ENCODE measurements around the gene MT1H. TPM values are rescaled to one million over a fixed set of nuclear protein-coding genes. Genes with fewer than 3 reads are reported as not detected.

The MT1H gene
- polyA plus RNA-seq, 1 donor (not counting 4 experiments of a cell fraction or from before 2014, with no cell fraction given) = 0.79 TPM

DNA sequence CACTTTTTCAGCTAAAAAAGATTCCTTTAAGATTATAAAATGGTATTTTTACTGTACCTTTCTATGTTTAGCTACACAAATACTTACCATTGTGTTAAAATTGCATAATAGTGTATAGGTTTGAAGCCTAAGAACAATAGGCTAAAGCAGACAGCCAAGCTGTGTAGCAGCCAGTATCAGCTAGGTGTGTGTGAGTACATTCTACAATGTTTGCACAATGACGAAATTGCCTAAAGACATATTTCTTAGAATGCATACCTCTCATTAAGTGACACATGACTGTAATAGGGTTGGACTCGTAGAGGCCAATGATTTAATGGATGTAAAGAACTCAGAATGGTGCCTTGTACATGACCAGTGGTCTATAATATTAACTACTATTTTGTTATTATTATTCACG, 19.8 kb upstream of the MT1H start:
- Histone ChIP-seq H2AFZ (ENCODE audit: control insufficient read depth, low read length) (no peak overlapping the region), H4K20me1 (ENCODE audit: control insufficient read depth, extremely low read depth, insufficient read depth, low read length) (no peaks in the 10 kb centered on the region), H3K4me1 (ENCODE audit: control insufficient read depth, extremely low read depth, insufficient read depth, low read length) (peaks cover 14% of the 10 kb centered on the region), H3K27me3 (ENCODE audit: control insufficient read depth, extremely low read depth, insufficient read depth, low read length) (peaks cover 5% of the 10 kb centered on the region), H3K9ac (ENCODE audit: control insufficient read depth, extremely low read depth, insufficient read depth, low read length) (no peak overlapping the region), H3K27ac (ENCODE audit: control insufficient read depth, insufficient read depth, low read length) (no peak overlapping the region), H3K9me3 (ENCODE audit: control insufficient read depth, low read depth, low read length) (no peaks in the 10 kb centered on the region), H3K79me2 (ENCODE audit: control insufficient read depth, insufficient read depth, low read length) (no peaks in the 10 kb centered on the region), H3K36me3 (ENCODE audit: control insufficient read depth in 2 of 2, extremely low read depth in 1 of 2, insufficient read depth in 2 of 2, low read length in 2 of 2) (no peaks in the 10 kb centered on the region), H3K4me3 (ENCODE audit: control insufficient read depth in 2 of 3, extremely low read depth in 1 of 3, insufficient read depth in 2 of 3, low read depth in 1 of 3, low read length in 3 of 3) (no peak overlapping the region), H3K9me1 (ENCODE audit: control insufficient read depth, extremely low read depth, insufficient read depth, low read length) (no peaks in the 10 kb centered on the region), H3K4me2 (ENCODE audit: control insufficient read depth, extremely low read depth, insufficient read depth, low read depth, low read length) (peak overlapping the region; percentile 6)
- DNase-seq (ENCODE audit: low read depth, low spot score) (no peak), FAIRE-seq (peak; percentile 84)
- dilution Hi-C loops (cut with MboI; ENCODE audit: extremely low pct_ligation_motif_present, low sequenced_read_pairs) = no loop called here
- TF ChIP-seq, protein P1, sequence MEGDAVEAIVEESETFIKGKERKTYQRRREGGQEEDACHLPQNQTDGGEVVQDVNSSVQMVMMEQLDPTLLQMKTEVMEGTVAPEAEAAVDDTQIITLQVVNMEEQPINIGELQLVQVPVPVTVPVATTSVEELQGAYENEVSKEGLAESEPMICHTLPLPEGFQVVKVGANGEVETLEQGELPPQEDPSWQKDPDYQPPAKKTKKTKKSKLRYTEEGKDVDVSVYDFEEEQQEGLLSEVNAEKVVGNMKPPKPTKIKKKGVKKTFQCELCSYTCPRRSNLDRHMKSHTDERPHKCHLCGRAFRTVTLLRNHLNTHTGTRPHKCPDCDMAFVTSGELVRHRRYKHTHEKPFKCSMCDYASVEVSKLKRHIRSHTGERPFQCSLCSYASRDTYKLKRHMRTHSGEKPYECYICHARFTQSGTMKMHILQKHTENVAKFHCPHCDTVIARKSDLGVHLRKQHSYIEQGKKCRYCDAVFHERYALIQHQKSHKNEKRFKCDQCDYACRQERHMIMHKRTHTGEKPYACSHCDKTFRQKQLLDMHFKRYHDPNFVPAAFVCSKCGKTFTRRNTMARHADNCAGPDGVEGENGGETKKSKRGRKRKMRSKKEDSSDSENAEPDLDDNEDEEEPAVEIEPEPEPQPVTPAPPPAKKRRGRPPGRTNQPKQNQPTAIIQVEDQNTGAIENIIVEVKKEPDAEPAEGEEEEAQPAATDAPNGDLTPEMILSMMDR (optimal IDR thresholded peaks at IDR 0.05 in 1 of 3, IDR thresholded peaks at IDR 0.05 in 1 of 3, conservative IDR thresholded peaks at IDR 0.05 in 1 of 3; ENCODE audit: extremely low read depth in 1 of 3, insufficient read depth in 2 of 3, low read length in 3 of 3) = no peak

DNA sequence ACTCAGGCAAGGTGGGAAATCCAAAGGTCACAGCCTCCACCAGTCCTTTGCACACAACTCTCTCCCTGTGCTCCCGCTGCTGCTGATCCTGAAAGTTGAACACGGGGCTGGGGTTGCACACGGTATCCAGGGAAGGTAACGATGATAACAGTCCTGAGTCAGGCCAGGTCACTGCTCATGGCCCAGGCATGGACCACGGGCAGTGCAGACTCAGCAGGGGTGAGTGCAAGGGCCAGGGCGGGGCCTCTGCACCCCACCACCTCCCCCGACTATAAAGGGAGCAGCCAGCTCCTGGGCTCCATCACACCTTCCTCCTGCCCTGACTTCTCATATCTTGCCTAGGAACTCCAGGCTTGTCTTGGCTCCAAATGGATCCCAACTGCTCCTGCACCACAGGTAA, 18.0 kb upstream of the MT1H start, which contains the start of gene MT1B:
MT1B (plus strand) TSS at position 301 of the 400 bp plus-strand sequence; CDS start at position 369, 68 bp downstream.
- Histone ChIP-seq H3K27me3 (ENCODE audit: control insufficient read depth, extremely low read depth, insufficient read depth, low read length) (peaks cover 5% of the 10 kb centered on the region), H3K27ac (ENCODE audit: control insufficient read depth, insufficient read depth, low read length) (no peak within 1 kb of the TSS), H3K9me1 (ENCODE audit: control insufficient read depth, extremely low read depth, insufficient read depth, low read length) (no peaks in the 10 kb centered on the region), H3K9me3 (ENCODE audit: control insufficient read depth, low read depth, low read length) (no peaks in the 10 kb centered on the region), H3K4me1 (ENCODE audit: control insufficient read depth, extremely low read depth, insufficient read depth, low read length) (peaks cover 14% of the 10 kb centered on the region), H3K36me3 (ENCODE audit: control insufficient read depth in 2 of 2, extremely low read depth in 1 of 2, insufficient read depth in 2 of 2, low read length in 2 of 2) (no peaks in the 10 kb centered on the region), H3K79me2 (ENCODE audit: control insufficient read depth, insufficient read depth, low read length) (no peaks in the 10 kb centered on the region), H2AFZ (ENCODE audit: control insufficient read depth, low read length) (no peak within 1 kb of the TSS), H3K4me2 (ENCODE audit: control insufficient read depth, extremely low read depth, insufficient read depth, low read depth, low read length) (no peak within 1 kb of the TSS), H3K4me3 (ENCODE audit: control insufficient read depth in 2 of 3, extremely low read depth in 1 of 3, insufficient read depth in 2 of 3, low read depth in 1 of 3, low read length in 3 of 3) (no peak within 1 kb of the TSS), H3K9ac (ENCODE audit: control insufficient read depth, extremely low read depth, insufficient read depth, low read length) (no peak within 1 kb of the TSS), H4K20me1 (ENCODE audit: control insufficient read depth, extremely low read depth, insufficient read depth, low read length) (no peaks in the 10 kb centered on the region)
- TF ChIP-seq, protein P1 (optimal IDR thresholded peaks at IDR 0.05 in 1 of 3, IDR thresholded peaks at IDR 0.05 in 1 of 3, conservative IDR thresholded peaks at IDR 0.05 in 1 of 3; ENCODE audit: extremely low read depth in 1 of 3, insufficient read depth in 2 of 3, low read length in 3 of 3) = no peak
- no peak for TF ChIP-seq EZH2 (IDR thresholded peaks at IDR 0.05; ENCODE audit: low read length)
- no peak for FAIRE-seq
- dilution Hi-C loops (cut with MboI; ENCODE audit: extremely low pct_ligation_motif_present, low sequenced_read_pairs) = no loop called here
- no peak for DNase-seq (ENCODE audit: low read depth, low spot score)
